T-helper 9 cell (primary cell): ENCODE results near the gene CEMP1.

ENCODE experiments used
- DNase-seq: peaks from one replicate; pipeline ENCODE4 v3.0.0-alpha.2; 2020

The CEMP1 gene

DNA sequence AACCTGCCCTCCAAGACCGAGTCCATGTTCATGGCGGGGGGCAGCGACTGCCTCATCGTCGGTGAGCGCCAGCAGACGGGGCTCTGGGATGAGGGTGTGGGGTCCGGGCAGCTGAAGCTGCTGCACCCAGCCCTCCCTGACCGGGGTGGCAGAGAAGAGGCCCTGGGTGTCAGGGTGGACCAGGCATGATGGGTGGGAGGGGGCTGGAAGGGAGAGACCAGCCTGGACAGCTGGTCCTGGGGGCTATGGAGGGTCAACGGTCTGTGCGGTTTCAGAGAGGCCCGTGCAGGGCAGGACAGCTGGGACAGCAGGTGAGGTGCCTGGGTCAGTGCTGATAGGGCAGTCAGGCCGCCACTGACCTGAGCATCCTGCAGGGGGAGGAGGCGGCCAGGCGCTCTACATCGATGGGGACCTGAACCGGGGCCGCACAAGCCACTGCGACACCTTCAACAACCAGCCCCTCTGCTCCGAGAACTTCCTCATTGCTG lies 30.7 kb downstream of the CEMP1 start:
- DNase-seq = no peak

DNA sequence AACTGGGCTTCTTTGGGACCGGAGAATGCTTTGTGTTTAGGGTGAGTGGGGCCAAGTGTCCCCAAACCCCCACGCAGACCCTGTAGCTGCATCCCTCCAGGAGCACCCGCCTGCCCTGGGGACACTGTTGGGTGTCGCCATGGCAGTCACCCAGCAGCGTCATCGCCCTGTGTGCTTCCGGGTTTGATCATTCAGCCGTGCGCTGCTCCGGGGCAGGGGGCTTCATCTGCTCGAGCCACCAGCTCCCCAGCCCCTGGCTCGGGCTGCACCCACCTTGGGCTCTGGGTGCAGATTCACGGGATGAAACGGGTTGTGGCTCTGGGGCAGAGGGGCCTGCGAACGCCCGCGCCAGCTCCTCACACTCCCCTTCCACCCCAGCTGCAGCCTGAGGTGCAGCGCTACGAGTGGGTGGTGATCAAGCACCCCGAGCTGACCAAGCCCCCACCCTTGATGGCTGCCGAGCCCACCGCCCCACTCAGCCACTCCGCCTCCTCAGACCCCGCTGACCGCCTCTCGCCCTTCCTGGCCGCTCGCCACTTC lies 31.2 kb downstream of the CEMP1 start:
- DNase-seq = no peak

GRCh38 chr16:2499454-2499853 lies 31.8 kb downstream of the CEMP1 start:
- DNase-seq = no peak

DNA sequence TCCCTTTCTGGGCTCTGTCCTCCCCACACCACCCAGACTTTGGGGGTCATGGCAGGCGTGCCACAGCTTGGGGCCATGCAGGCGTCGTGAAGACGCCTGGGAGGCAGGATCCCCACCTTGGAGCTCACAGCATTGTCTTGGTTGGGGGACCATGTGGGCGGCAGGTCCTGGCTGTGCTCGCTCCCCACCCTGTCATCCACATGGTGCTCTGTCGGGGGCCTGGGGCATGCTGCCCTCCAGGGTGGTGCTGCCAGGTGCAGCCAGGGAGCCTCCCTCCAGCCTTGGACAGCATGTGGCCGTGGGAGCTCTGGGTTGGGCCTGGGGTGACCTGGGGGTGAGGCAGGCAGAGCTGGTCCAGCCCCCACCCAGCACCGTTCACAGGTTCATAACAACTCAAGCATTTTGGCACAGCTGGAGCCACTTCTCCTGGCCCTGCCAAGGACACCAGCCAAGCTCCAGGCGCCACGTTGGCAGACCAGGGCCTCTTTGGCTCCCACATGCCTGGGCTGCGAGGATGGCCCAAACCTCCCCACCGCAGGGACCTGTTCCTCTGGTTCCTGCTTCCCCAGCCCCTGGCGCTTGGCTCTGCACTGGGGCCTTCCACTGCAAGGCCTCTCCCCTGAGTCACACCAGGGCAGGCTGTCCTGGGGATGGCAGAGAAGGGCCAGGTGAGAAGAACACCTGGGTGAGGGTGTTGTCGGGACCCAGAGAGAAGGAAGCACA lies 32.5 kb downstream of the CEMP1 start:
- DNase-seq = no peak

DNA sequence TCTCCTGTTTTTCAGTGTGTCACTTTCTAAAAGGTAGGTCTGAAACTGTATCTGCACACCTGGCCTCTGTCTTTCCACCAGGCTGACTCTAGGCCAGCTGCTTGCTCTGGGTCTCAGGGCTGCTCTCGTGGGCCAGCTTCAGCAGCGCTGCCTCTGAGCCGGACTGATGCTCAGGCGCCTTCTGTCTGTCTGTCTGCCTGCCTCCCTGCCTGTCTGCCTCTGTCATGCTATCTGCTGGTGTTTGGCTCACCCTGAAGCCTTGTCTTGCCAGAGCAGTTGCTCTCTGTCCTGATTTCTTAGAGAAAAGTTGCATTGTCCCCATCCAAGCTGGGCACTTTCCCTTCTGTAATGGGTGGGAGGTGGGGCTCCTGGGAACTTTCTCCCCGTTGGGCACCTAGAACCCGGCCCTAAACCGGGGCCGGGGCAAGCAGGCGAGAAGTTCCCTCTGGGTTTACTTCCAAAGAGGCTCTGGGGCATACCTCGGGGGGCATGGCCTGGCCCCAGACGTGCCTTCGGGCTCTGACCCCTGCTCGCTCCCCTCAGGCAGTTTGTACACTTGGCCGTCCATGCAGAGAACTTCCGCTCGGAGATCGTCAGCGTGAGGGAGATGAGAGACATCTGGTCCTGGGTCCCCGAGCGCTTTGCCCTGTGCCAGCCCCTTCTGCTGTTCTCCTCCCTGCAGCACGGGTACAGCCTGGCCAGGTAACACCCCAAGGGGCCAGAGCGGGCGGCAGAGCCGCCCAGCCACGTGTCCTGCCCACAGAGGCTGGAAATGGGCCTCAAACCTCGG lies 33.3 kb downstream of the CEMP1 start:
- no peak for DNase-seq

GRCh38 chr16:2497116-2497630 lies 34.0 kb downstream of the CEMP1 start:
- no peak for DNase-seq

GRCh38 chr16:2496223-2497115 lies 34.7 kb downstream of the CEMP1 start:
- DNase-seq = no peak

GRCh38 chr16:2495041-2495440 lies 36.2 kb downstream of the CEMP1 start:
- DNase-seq = no peak

- no peak for DNase-seq
These were observed 36.6 kb downstream of the CEMP1 start for GRCh38 chr16:2494616-2495015.

DNA sequence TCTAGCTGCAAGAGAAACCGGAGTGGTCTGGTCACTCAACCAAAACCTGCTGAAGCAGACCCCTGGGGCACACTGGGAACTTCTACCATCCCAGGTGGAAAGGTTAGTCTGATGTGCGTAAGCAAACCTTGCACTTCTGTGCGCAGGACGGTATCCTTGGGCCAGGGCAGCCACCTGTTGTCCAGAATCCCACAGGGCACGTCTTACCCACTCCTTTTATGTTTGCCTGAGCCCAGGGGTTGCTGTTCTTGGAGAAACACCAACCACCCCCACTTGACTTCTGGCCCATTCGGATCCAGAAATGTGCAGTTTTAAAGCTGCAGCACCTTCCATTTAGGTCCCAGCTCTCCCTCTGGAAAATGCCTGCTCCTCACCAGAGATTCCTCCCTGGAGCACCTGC lies 37.6 kb downstream of the CEMP1 start:
- no peak for DNase-seq

GRCh38 chr16:2492292-2492691 lies 38.9 kb downstream of the CEMP1 start:
- DNase-seq = no peak

- DNase-seq = no peak
These were observed 40.8 kb downstream of the CEMP1 start for GRCh38 chr16:2490190-2491105.

DNA sequence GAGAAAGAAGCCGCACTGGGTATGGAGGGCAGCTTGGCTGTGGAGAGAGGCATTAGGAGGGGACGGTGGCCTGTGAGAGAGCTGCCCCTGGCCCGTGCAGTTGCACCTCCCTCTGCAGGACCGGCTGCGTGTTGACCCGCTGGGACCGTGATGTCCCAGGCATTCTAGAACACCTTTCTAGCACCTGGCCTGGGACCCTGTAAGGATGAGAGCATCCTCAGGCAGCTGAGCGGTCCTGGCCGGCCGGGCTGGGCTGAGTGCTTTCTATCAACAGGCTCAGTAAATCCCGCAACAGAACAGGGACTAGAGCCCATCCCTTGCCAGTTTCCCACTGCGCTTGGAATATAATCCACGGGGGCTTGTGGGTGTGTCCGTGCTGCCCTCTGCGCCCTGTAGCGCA lies 41.6 kb downstream of the CEMP1 start:
- no peak for DNase-seq

- DNase-seq = no peak
These were observed 43.2 kb downstream of the CEMP1 start for GRCh38 chr16:2487903-2488531.

DNA sequence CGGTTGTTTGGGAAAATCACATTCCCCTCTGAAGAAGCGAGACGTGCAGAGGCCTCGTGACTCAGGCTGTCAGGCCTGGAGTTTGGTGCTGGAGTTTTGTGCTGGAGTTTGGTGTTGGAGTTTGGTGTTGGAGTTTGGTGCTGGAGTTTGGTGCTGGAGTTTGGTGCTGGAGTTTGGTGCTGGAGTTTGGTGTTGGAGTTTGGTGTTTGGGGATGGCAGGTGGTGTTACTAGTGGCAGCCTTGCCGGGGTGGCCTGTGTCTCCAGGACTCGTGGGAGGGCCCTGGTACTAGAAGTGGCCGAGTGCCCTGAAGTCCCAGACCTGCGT lies 43.7 kb downstream of the CEMP1 start:
- DNase-seq = no peak

- DNase-seq = peak; percentile 63
These were observed 44.3 kb downstream of the CEMP1 start for GRCh38 chr16:2486645-2487516.

DNA sequence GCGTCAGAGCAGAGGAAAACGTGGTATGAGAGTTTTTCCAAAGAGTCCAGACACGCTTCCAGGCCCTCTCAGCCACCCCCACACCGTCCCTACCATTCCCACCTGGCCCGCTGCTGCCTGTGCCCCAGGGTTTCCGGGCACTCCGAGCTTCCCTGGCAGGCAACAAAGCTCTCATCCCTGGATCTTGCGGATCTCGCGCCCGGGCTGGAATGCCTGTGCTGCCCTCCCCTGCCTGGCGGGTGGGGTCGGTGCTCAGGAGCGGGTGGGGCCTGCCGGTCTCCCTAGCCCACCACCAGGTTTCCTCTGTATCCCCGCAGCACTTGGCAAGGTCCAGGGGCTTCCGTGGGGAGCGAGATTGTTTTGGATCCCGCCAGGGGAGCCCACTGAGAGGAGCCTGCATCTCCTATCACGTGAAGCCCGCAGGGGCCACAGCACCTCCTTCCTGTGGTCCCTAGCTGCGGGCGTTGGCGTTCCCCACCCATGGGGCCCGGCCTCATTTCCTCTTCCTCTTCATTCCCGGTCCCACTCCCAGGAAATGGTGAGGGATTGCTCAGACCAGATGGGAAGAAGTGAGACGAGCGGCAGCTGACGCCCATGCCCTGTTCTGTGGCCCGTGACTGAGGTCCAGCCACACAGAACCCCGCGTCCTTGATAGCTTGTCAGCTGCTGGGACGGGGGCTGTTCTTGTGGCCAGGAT lies 45.2 kb downstream of the CEMP1 start:
- DNase-seq = no peak

GRCh38 chr16:2484898-2485508 lies 46.2 kb downstream of the CEMP1 start:
- DNase-seq = no peak
